ENCODE results near the gene LRBA.
"Not testable (repeated sequence)": the region's sequence is repeated elsewhere in the genome, so short reads cannot be mapped to it uniquely, and the experiment has no call there.

Gene LRBA

GRCh38 chr4:150543042-150543441, 472.0 kb downstream of the LRBA start:
- TF ChIP-seq, protein P1, sequence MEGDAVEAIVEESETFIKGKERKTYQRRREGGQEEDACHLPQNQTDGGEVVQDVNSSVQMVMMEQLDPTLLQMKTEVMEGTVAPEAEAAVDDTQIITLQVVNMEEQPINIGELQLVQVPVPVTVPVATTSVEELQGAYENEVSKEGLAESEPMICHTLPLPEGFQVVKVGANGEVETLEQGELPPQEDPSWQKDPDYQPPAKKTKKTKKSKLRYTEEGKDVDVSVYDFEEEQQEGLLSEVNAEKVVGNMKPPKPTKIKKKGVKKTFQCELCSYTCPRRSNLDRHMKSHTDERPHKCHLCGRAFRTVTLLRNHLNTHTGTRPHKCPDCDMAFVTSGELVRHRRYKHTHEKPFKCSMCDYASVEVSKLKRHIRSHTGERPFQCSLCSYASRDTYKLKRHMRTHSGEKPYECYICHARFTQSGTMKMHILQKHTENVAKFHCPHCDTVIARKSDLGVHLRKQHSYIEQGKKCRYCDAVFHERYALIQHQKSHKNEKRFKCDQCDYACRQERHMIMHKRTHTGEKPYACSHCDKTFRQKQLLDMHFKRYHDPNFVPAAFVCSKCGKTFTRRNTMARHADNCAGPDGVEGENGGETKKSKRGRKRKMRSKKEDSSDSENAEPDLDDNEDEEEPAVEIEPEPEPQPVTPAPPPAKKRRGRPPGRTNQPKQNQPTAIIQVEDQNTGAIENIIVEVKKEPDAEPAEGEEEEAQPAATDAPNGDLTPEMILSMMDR (IDR thresholded peaks at IDR 0.05), result no peak
- H3K4me3 ChIP-seq, result no peak overlapping the region
- no peak for DNase-seq (ENCODE audit: low spot score)
- H3K27ac ChIP-seq, result no peak overlapping the region

GRCh38 chr4:150541681-150542080, 473.4 kb downstream of the LRBA start:
- H3K27ac ChIP-seq, result no peak overlapping the region
- no peak overlapping the region for H3K4me3 ChIP-seq
- TF ChIP-seq, protein P1 (IDR thresholded peaks at IDR 0.05), result no peak
- DNase-seq (ENCODE audit: low spot score), result no peak

DNA sequence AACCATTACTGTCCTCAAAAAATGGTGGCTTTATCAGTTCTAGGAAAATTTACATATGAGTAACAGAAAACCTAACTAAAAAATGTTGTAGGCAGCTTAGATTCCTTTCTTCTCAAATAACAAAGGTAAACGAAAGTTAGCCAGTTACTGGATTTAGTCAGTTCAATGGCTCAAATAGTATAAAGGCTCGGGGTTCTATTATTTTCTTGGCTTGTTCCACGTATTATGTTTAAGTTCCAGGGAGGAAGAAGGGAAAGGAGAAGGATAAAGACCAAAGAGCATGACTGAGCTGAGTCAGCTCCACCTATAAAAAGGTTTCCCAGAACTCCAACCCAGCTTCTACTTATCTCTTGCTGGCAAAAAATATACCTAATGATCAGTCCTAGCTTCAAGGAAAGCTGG, 474.1 kb downstream of the LRBA start:
- DNase-seq (ENCODE audit: low spot score), result no peak
- TF ChIP-seq, protein P1 (IDR thresholded peaks at IDR 0.05), result no peak
- Histone ChIP-seq H3K4me3 (no peak overlapping the region), H3K27ac (no peak overlapping the region)

DNA sequence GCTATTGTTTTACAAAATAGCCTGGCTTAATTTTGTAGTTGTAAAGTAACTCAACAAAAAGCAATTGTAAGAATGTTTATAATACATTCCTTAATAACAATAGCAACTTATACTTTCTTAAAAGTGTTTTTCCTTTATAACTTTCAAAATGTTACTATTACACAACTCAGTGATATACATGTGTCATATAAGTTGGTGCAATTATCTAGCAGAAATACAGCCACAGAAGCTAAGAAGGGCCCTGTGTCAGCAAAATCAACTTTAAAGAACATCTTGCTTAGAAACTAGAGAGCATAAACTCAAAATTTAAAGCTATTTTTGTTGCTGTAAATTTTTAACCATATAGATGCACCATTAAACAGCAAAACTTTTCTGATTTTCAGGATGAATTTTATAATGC, 474.5 kb downstream of the LRBA start:
- Histone ChIP-seq H3K4me3 (no peak overlapping the region), H3K27ac (no peak overlapping the region)
- no peak for DNase-seq (ENCODE audit: low spot score)
- TF ChIP-seq, protein P1 (IDR thresholded peaks at IDR 0.05), result no peak

DNA sequence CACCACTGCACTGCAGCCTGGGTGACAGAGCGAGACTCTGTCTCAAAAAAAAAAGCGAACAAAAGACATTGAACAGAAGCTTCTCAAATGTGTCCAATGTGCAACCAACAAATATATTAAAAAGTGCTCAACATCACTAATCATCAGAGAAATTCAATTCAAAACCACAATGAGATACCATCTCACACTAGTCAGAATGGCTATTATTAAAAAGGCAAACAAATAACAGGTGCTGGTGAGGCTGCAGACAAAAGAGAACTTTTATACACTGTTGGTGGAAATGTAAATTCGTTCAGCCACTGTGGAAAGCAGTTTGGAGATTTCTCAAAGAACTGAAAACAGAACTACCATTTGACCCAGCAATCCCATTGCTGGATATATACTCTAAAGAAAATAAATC, 477.2 kb downstream of the LRBA start:
- DNase-seq (ENCODE audit: low spot score); H3K4me3 ChIP-seq; H3K27ac ChIP-seq: not testable (repeated sequence)

DNA sequence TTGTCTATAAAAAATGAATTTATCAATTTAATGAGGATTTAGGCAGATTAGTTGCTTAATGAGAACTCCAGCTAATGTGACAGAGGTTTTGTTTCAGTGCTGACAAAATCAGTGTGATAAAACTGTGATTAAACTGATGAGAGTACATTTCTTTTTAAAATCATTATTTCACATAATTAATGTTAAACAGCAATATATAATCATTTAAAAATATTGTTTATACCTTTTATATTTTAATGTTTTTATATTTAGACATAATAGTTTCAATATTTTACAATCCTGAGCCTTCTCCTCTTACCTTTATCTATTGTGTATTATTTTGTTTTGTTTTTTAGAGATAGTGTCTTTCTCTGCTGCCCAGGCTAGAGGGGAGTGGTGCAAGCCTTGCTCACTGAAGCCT, 480.3 kb downstream of the LRBA start:
- no peak overlapping the region for H3K4me3 ChIP-seq
- TF ChIP-seq, protein P1 (IDR thresholded peaks at IDR 0.05), result no peak
- no peak overlapping the region for H3K27ac ChIP-seq
- no peak for DNase-seq (ENCODE audit: low spot score)

- Histone ChIP-seq H3K27ac (no peak overlapping the region), H3K4me3 (no peak overlapping the region)
- DNase-seq (ENCODE audit: low spot score), result no peak
- TF ChIP-seq, protein P1 (IDR thresholded peaks at IDR 0.05), result no peak
Measured at GRCh38 chr4:150533673-150534072, 481.4 kb downstream of the LRBA start.

- DNase-seq (ENCODE audit: low spot score), result no peak
- Histone ChIP-seq H3K27ac (no peak overlapping the region), H3K4me3 (no peak overlapping the region)
- TF ChIP-seq, protein P1 (IDR thresholded peaks at IDR 0.05), result no peak
Measured at GRCh38 chr4:150525321-150525868, 489.7 kb downstream of the LRBA start.
